Neural cell (in vitro differentiated cells): ENCODE results near the gene MAP3K15. TPM values are rescaled to one million over a fixed set of nuclear protein-coding genes. Genes with fewer than 3 reads are reported as not detected.
A peak's percentile ranks its signal among the peaks of the same experiment; 100 is the strongest.

Experiments used
- H2AFZ ChIP-seq: fragments of 200-600, 300-800 bp; sonication (generic), shearing (Covaris generic); 2 replicates; pipeline ENCODE4 v1.6.0; 2014; ENCODE audit warnings: low read depth, mild to moderate bottlenecking, antibody characterized with exemption, low read length, moderate library complexity
- H3F3A ChIP-seq: fragments of 200-600 bp; shearing (Covaris generic); 2 replicates; pipeline ENCODE4 v1.6.1; 2016; ENCODE audit warnings: mild to moderate bottlenecking, moderate library complexity, mixed read lengths, antibody characterized with exemption, low read length; ENCODE audit not compliant: insufficient read depth, poor library complexity, severe bottlenecking
- H3K27ac ChIP-seq: fragments of 200-600, 300-800 bp; sonication (generic), shearing (Covaris generic); 2 replicates; pipeline ENCODE4 v1.5.1; 2014; ENCODE audit warnings: mild to moderate bottlenecking, low read length, moderate library complexity
- H3K27me3 ChIP-seq: fragments of 300-800, 200-600 bp; sonication (generic), shearing (Covaris generic); 2 replicates; pipeline ENCODE4 v1.6.0; 2014; ENCODE audit warnings: mild to moderate bottlenecking, low read depth, low read length, moderate library complexity; ENCODE audit not compliant: insufficient read depth
- H3K36me3 ChIP-seq: fragments of 300-800, 200-600 bp; sonication (generic), shearing (Covaris generic); 2 replicates; pipeline ENCODE4 v1.5.1; 2014; ENCODE audit warnings: mild to moderate bottlenecking, antibody characterized with exemption, low read length, moderate library complexity; ENCODE audit not compliant: insufficient read depth
- H3K4me2 ChIP-seq: fragments of 300-800, 200-600 bp; sonication (generic), shearing (Covaris generic); 2 replicates; pipeline ENCODE4 v1.6.0; 2014; ENCODE audit warnings: mild to moderate bottlenecking, low read length
- H3K4me3 ChIP-seq: fragments of 300-800, 200-600 bp; sonication (generic), shearing (Covaris generic); 2 replicates; pipeline ENCODE4 v1.5.1; 2014; ENCODE audit warnings: mild to moderate bottlenecking, low read length, moderate library complexity
- H3K79me2 ChIP-seq: fragments of 200-600 bp; shearing (Covaris generic); replicated peaks from 2 replicates; pipeline ENCODE4 v1.6.0; 2014; ENCODE audit warnings: mild to moderate bottlenecking, low read length, moderate library complexity; ENCODE audit not compliant: insufficient read depth
- H3K9ac ChIP-seq: fragments of 300-800, 200-600 bp; sonication (generic), shearing (Covaris generic); 2 replicates; pipeline ENCODE4 v1.6.1; 2016; ENCODE audit warnings: mild to moderate bottlenecking, low read length, mixed read lengths
- H3K9me2 ChIP-seq: fragments of 200-600 bp; shearing (Covaris generic); 2 replicates; pipeline ENCODE4 v1.6.1; 2016; ENCODE audit warnings: mild to moderate bottlenecking, low read length, mixed read lengths; ENCODE audit not compliant: insufficient read depth
- H3K9me3 ChIP-seq: fragments of 200-600, 300-800 bp; sonication (generic), shearing (Covaris generic); 2 replicates; pipeline ENCODE4 v1.6.1; 2016; ENCODE audit warnings: mild to moderate bottlenecking, mixed run types, low read length, moderate library complexity, mixed read lengths
- H4K20me1 ChIP-seq: fragments of 200-600 bp; shearing (Covaris generic); 2 replicates; pipeline ENCODE4 v1.6.1; 2016; ENCODE audit warnings: mild to moderate bottlenecking, mixed run types; ENCODE audit not compliant: insufficient read depth
- EP300 ChIP-seq: fragments of 450-650 bp; conservative IDR thresholded peaks from 2 replicates; pipeline ENCODE4 v1.6.1; 2014; ENCODE audit warnings: antibody characterized with exemption, mild to moderate bottlenecking, moderate library complexity; ENCODE audit not compliant: poor library complexity, severe bottlenecking
- EZH2 ChIP-seq: fragments of 200-600, 300-800 bp; shearing (Covaris generic), sonication (generic); IDR thresholded peaks from 2 replicates; pipeline ENCODE4 v1.6.1; 2014; ENCODE audit warnings: antibody characterized with exemption, low read length, borderline replicate concordance, mild to moderate bottlenecking; ENCODE audit not compliant: insufficient read depth, poor library complexity, severe bottlenecking
- MXI1 ChIP-seq: fragments of 450-650 bp; conservative IDR thresholded peaks from 2 replicates; pipeline ENCODE4 v1.6.1; 2014; ENCODE audit warnings: antibody characterized with exemption, mild to moderate bottlenecking; ENCODE audit not compliant: poor library complexity, severe bottlenecking
- POLR2AphosphoS5 ChIP-seq: IDR thresholded peaks from 2 replicates; pipeline ENCODE4 v1.6.1; 2012
- RAD21 ChIP-seq: fragments of 450-650 bp; conservative IDR thresholded peaks from 2 replicates; pipeline ENCODE4 v1.6.1; 2014; ENCODE audit warnings: antibody characterized with exemption, mild to moderate bottlenecking, moderate library complexity
- REST ChIP-seq: IDR thresholded peaks from 2 replicates; pipeline ENCODE4 v1.6.1; 2012; ENCODE audit warnings: borderline replicate concordance
- SMC3 ChIP-seq: fragments of 450-650 bp; conservative IDR thresholded peaks from 2 replicates; pipeline ENCODE4 v1.6.1; 2014; ENCODE audit warnings: antibody characterized with exemption, mild to moderate bottlenecking, moderate library complexity; ENCODE audit not compliant: poor library complexity
- TAF1 ChIP-seq: IDR thresholded peaks from 2 replicates; pipeline ENCODE4 v1.6.1; 2012; ENCODE audit warnings: low read depth
- polyA plus RNA-seq: library from polyadenylated mRNA; depleted of rRNA; stranded (reverse); fragments of >200 nt; gene quantifications from 2 replicates; pipeline ENCODE4 v1.2.3, GENCODE V29; 2014
- TF ChIP-seq, protein P1 (sequence below): fragments of 450-650 bp; IDR thresholded peaks from 2 replicates; pipeline ENCODE4 v1.5.1; 2014; ENCODE audit warnings: antibody characterized with exemption, mild to moderate bottlenecking, moderate library complexity; ENCODE audit not compliant: poor library complexity, severe bottlenecking

MAP3K15 gene
- polyA plus RNA-seq, 1 donor from 2014 or later: not detected

DNA sequence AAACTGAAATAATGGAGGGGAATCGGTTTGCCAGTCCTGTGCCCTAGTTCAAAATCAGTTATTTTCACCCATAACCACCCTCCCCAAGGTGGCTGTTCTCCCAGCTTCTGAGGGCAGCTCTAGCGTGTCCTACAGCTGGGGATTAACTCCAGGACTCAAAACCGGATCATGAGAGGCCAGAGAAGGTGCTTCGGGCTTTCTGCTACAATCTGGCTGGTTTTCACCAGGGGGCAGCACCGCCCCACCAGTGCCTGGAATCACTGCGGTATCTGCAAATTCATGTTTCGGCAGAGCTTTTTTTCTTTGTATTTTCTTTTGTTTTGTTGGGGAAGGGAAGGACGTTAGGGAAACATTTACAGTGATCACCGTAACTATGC lies 143.2 kb downstream of the MAP3K15 start:
- H3K9me3 ChIP-seq: no peaks in the 10 kb centered on the region
- peak overlapping the region; percentile 12 for H3K27ac ChIP-seq
- no peaks in the 10 kb centered on the region for H3K79me2 ChIP-seq
- TF ChIP-seq, protein P1, sequence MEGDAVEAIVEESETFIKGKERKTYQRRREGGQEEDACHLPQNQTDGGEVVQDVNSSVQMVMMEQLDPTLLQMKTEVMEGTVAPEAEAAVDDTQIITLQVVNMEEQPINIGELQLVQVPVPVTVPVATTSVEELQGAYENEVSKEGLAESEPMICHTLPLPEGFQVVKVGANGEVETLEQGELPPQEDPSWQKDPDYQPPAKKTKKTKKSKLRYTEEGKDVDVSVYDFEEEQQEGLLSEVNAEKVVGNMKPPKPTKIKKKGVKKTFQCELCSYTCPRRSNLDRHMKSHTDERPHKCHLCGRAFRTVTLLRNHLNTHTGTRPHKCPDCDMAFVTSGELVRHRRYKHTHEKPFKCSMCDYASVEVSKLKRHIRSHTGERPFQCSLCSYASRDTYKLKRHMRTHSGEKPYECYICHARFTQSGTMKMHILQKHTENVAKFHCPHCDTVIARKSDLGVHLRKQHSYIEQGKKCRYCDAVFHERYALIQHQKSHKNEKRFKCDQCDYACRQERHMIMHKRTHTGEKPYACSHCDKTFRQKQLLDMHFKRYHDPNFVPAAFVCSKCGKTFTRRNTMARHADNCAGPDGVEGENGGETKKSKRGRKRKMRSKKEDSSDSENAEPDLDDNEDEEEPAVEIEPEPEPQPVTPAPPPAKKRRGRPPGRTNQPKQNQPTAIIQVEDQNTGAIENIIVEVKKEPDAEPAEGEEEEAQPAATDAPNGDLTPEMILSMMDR: peak; percentile 80
- no peak for TF ChIP-seq EP300
- peak; percentile 86 for TF ChIP-seq SMC3
- TF ChIP-seq RAD21: peak; percentile 86
- no peaks in the 10 kb centered on the region for H3K27me3 ChIP-seq
- peak overlapping the region; percentile 61 for H3K4me3 ChIP-seq
- no peaks in the 10 kb centered on the region for H3K36me3 ChIP-seq
- H2AFZ ChIP-seq: no peak overlapping the region
- no peak overlapping the region for H3K4me2 ChIP-seq
- no peaks in the 10 kb centered on the region for H3F3A ChIP-seq
- no peaks in the 10 kb centered on the region for H3K9me2 ChIP-seq
- H3K9ac ChIP-seq: peak overlapping the region; percentile 48
- no peaks in the 10 kb centered on the region for H4K20me1 ChIP-seq

DNA sequence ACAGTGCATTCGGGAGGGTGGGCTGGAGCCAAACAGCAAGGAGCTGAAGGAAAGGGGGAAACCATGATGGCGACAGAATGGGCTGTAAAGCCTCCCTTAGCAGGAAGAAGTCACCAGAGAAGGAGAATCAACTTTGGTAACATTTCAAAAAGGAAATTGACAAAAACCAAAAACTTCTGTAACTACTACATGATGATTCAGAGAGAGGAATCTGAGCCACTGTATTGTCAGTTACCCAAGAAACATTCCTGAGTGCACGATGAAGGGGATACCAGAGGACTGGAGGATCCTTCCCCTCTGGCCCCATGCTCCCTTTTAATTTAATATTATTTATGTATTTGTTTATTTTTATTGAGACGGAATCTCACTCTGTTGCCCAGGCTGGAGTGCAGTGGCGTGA lies 145.2 kb downstream of the MAP3K15 start:
- Histone ChIP-seq H3K9me2 (no peaks in the 10 kb centered on the region), H3F3A (no peaks in the 10 kb centered on the region), H3K4me2 (no peak overlapping the region), H4K20me1 (no peaks in the 10 kb centered on the region), H3K36me3 (no peaks in the 10 kb centered on the region), H3K27me3 (no peaks in the 10 kb centered on the region), H3K27ac (no peak overlapping the region), H3K79me2 (no peaks in the 10 kb centered on the region), H3K4me3 (no peak overlapping the region), H2AFZ (no peak overlapping the region), H3K9ac (no peak overlapping the region), H3K9me3 (no peaks in the 10 kb centered on the region)
- TF ChIP-seq REST (no peak), SMC3 (no peak), RAD21 (no peak), EP300 (no peak), EZH2 (no peak), MXI1 (no peak), TAF1 (no peak), POLR2AphosphoS5 (no peak)
- TF ChIP-seq, protein P1: no peak
